ENCODE results near the gene TNKS2.
"Not testable (repeated sequence)": the region's sequence is repeated elsewhere in the genome, so short reads cannot be mapped to it uniquely, and the experiment has no call there.

The TNKS2 gene

DNA sequence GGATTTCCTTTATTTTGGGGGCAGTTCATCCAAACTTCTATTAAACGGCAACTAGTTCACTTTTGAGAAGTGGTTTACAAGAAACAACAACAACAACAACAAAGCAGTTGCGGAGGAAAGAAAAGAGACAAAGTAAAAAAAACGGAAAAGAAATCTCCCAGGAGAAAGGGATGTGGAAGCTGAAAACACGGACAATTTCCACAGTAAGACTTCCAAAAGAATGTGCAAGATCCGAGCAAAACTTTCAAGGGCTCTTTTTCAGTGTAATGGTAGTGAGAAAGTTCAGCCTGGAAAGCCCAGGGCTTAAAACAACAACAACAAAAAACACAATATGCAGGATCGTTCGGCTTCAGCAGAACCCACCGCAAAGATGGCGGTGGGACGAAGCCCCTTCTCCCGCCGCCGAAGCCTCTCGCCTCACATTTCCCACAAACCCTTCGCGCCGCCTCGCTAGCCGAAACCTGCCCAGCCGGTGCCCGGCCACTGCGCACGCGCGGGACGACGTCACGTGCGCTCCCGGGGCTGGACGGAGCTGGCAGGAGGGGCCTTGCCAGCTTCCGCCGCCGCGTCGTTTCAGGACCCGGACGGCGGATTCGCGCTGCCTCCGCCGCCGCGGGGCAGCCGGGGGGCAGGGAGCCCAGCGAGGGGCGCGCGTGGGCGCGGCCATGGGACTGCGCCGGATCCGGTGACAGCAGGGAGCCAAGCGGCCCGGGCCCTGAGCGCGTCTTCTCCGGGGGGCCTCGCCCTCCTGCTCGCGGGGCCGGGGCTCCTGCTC, at the start of gene TNKS2:
TNKS2 (plus strand) TSS at position 553 of the 775 bp plus-strand sequence. CDS start 265 bp downstream, outside the sequence.
- DNase-seq = peak; percentile 92

DNA sequence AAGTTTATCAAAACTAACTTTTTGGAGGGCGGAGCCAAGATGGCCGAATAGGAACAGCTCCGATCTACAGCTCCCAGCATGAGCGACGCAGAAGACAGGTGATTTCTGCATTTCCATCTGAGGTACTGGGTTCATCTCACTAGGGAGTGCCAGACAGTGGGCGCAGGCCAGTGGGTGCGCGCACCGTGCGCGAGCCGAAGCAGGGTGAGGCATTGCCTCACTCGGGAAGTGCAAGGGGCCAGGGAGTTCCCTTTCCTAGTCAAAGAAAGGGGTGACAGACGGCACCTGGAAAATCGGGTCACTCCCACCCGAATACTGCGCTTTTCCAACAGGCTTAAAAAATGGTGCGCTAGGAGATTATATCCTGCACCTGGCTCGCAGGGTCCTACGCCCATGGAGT, 48.6 kb upstream of the TNKS2 start:
- not testable (repeated sequence) for DNase-seq

- DNase-seq = no peak
Measured at GRCh38 chr10:91756286-91756685, 41.9 kb upstream of the TNKS2 start.

DNA sequence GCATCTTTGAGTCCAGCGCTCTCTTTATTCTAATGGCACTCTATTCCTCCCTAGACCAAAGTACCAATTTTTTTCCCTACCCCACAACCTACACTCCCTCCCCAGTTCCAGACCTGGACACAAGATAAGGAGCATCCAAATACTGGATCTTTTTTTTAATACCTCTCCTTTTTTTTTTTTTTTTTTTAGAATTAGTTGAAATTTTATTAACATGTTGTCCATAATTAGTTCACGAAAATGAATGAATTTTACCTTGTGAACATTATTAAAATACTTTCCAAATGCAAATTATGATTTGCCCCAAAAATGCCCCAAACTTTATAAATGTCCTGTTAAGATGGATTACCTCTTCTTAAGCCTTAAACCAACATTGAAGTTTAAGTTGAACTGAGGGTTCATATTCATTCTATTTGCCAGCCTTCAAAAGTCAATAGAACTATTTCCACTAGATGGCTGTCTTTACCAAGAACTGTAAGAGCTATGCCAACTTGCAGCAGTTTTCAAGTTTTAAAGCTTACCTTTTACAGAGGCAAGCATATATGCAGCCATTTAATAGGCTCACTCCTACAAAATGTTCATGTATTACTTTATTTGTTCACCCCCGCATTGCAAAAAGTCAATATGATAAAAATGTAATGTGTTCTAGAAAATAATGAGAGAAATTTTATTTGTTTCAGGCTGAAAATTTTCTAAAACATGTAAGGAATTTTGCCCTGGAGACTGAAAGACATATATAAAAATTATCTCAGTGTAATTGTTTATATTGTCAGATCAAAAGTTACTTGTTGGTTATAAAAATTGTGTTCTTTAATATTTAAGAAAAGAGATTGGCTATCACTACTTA, 39.7 kb upstream of the TNKS2 start:
- DNase-seq = no peak

DNA sequence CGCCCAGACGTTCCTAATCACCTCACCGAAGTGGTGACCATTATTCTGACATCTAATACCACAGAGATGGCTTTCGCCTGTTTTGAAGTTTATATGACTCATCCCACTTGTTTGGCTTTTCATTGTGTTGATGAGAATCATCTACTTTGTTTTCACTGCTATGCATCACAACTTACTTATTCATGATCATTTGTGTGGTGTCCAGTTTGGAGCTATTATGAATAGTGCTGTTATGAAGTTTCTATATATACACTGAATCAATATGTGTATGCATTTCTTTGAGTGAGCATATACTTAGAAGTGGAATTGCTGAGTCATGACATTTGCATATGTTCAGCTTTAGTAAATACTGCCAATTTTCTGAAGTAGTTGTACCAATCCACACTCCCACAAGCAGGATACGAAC, 38.6 kb upstream of the TNKS2 start:
- DNase-seq = no peak

GRCh38 chr10:91761721-91762120, 36.5 kb upstream of the TNKS2 start:
- no peak for DNase-seq

DNA sequence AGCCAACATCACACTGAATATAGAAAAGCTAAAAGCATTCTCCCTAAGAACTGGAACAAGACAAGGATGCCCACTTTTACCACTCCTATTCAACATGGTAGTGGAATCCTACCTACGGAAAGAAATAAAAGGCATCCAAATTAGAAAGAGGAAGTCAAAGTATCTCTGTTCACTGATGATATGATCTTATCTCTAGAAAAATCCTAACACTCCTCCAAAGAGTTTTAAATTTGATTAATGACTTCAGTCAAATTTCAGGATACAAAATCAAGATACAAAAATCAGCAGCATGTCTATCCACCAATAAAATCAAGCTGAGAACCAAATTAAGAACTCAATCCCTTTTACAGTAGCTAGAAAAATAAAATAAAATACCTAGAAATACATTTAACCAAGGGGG, 35.3 kb upstream of the TNKS2 start:
- no peak for DNase-seq

GRCh38 chr10:91766676-91767075, 31.6 kb upstream of the TNKS2 start:
- no peak for DNase-seq

GRCh38 chr10:91768123-91768522, 30.1 kb upstream of the TNKS2 start:
- no peak for DNase-seq

DNA sequence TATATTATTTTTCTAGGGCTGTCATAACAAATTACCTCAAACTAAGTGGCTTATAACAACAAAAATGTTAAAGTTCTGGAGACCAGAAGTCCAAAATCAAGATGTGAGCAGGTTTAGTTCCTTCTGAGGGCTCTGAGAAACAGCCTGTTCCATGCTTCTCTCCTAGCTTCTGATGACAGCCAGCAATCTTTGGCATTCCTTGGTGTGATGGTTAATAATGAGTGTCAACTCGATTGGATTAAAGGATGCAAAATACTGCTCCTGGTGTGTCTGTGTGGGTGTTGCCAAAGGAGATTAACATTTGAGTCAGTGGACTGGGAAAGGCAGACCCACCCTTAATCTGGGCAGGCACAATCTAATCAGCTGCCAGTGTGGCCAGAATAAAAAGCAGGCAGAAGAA, 26.3 kb upstream of the TNKS2 start:
- DNase-seq = no peak

DNA sequence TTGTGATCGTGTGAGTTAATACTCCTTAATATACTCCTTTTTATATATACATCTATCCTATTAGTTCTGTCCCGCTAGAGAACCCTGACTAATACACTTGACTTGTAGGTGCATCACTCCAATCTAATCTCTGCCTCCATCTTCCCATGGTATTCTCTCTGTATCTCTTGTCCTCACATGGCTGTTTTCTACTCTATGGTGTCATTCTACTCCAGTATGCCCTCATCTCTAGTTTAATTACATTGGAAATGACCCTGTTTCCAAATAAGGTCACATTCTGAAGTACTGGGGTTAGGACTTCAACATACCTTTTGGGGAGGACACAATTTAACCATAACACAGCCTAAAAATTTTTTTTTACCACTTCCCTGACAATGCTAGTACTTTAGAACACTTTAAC, 25.8 kb upstream of the TNKS2 start:
- DNase-seq = no peak

GRCh38 chr10:91772869-91773268, 25.4 kb upstream of the TNKS2 start:
- no peak for DNase-seq

- no peak for DNase-seq
Measured at GRCh38 chr10:91774571-91774970, 23.7 kb upstream of the TNKS2 start.

DNA sequence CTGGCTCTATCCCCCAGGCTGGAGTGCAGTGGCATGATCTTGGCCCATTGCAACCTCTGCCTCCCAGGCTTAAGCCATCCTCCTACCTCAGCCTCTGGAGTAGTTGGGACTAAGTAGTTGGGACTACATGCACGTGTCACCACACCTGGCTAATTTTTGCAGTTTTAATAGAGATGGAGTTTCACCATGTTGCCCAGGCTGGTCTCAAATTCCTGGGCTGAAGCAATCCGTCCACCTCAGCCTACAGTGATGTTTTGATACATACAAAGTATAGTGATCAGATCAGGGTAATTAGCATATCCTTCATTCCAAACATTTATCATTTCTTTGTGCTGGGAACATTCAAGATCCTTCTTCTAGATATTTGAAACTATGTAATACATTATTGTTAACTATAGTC, 22.5 kb upstream of the TNKS2 start:
- DNase-seq = no peak

- no peak for DNase-seq
Measured at GRCh38 chr10:91776266-91776665, 22.0 kb upstream of the TNKS2 start.

- no peak for DNase-seq
Measured at GRCh38 chr10:91778485-91778884, 19.7 kb upstream of the TNKS2 start.

DNA sequence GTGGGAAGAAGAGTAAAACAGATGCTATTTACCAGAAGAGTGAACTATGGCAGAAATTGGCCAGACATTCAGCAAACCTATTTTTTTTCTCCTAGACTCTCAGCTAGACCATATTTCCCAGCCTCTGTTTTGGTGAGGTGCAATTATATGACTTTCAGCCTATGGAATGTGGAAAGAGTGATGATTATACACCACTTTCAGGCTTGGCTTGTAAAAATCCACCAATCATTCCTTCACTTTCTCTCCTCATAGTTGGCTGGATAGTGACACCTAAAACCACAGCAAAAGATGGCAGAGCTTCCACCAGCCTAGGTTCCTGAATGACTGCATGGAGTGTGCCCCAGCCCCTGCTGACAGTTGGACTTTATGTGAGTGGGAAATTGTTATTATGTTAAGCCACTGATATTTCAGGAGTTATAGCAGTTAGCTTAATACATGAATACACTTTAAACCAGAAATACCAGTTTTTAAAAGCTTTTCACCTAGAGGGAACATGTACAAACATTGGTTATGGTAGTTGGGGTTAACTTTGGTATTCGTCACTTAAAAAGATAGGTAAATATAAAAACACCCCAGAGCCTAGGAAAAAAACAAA, 19.1 kb upstream of the TNKS2 start:
- no peak for DNase-seq

DNA sequence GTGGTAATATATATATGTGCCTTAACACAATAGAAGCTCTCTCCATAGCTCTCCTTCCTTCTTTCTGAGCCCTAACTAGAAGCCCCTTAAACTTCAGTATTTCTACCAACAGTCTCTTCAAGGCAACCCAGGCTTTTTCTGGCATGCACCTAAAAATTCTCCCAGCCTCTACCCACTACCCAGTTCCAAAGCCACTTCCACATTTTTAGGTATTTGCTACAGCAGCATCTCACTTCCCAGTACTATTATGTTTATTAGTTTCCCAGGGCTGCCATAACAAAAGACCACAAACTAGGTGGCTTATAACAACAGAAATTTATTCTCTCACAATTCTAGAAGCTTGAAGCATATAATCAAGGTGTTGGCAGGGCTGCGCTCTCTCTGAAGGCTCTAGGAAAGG, 15.7 kb upstream of the TNKS2 start:
- no peak for DNase-seq

GRCh38 chr10:91785830-91786229, 12.4 kb upstream of the TNKS2 start:
- no peak for DNase-seq

DNA sequence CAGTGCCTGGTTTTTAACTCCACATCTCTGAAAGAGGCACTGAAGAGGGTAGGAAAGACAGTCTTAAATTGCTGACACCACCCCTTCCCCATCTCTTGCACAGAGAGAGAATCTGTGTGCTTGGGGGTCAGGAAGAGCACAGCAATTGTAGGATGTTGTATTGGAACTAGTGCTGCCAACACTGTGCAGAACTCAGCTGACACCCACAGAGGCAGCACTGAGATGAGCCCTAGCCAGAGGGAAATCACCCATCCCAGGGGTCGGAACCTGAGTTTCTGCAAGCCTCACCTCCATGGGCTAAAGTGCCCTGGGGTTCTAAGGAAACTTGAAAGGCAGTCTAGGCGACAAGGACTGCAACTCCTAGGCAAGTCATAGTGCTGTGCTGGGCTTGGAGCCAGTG, 11.0 kb upstream of the TNKS2 start:
- DNase-seq = no peak

DNA sequence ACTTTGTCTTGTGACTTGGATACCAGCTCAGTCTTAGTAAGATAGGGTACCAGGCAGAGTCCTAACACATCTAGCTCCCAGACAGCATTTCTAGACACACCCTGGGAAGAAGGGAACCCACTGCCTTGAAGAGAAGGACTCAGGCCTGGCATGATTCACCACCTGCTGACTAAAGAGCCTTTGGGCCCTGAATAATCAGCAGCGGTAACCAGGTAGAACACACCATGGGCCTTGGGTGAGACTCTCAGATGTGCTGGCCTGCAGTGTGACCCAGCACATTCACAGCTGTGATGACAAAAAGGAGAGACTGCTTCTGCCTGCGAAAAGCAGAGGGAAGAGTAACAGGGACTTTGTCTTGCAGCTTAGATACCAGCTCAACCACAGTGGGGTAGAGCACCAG, 10.4 kb upstream of the TNKS2 start:
- no peak for DNase-seq

DNA sequence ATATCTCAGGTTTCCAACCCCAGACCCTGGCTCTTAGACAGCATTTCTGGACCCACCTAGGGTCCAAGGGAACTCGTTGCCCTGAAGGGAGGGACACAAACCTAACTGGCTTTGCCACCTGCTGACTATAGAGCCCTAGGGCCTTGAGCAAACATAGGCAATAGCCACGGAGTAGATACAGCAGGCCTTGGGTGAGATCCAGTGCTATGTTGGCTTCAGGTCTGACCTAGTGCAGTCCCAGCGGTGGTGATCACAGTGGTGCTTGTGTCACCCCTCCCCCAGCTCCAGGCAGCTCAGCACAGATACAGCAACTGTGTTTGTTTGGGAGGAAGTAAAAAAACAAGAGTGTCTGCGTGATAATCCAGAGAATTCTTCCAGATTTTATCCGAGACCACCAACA, 9.7 kb upstream of the TNKS2 start:
- DNase-seq = no peak

GRCh38 chr10:91796331-91797047, 1.7 kb upstream of the TNKS2 start:
- DNase-seq = peak; percentile 48
